Astrocyte of the cerebellum (primary cell): ENCODE data around the gene ITIH5.
A peak's percentile ranks its signal among the peaks of the same experiment; 100 is the strongest.

Experiments used
- DNase-seq: peaks from one replicate; pipeline ENCODE4 v3.0.0-alpha.2; 2011; ENCODE audit warnings: low read depth
- H3K4me3 ChIP-seq: 2 replicates; pipeline ENCODE4 v1.5.1; 2011; ENCODE audit warnings: mild to moderate bottlenecking, low read depth, low read length, moderate library complexity
- CTCF ChIP-seq: IDR thresholded peaks from 2 replicates; pipeline ENCODE4 v1.5.1; 2012; ENCODE audit warnings: low read length, low read depth, moderate library complexity, mild to moderate bottlenecking; ENCODE audit errors: missing control alignments
- in situ Hi-C: cut with HindIII; loops from 2 replicates; pipeline ENCODE4 v1.10.0; 2017; ENCODE audit warnings: low sequenced_read_pairs

The ITIH5 gene

GRCh38 chr10:7541137-7542087 is 125.4 kb downstream of the ITIH5 start:
- DNase-seq: peak; percentile 24
- in situ Hi-C loops: no loop called here
- no peak for TF ChIP-seq CTCF
- H3K4me3 ChIP-seq: no peak overlapping the region

GRCh38 chr10:7538970-7539654 is 127.7 kb downstream of the ITIH5 start:
- DNase-seq: no peak
- no peak for TF ChIP-seq CTCF
- no peak overlapping the region for H3K4me3 ChIP-seq
- in situ Hi-C loops: no loop called here

GRCh38 chr10:7537126-7537525 is 129.6 kb downstream of the ITIH5 start:
- no peak overlapping the region for H3K4me3 ChIP-seq
- no peak for TF ChIP-seq CTCF
- no peak for DNase-seq
- in situ Hi-C loops: no loop called here

- no peak overlapping the region for H3K4me3 ChIP-seq
- no peak for DNase-seq
- in situ Hi-C loops: loop anchor here (5.0 kb wide), 2 partner anchors 163 to 218 kb away; no protein-coding TSS in a partner anchor
- TF ChIP-seq CTCF: no peak
Measured at GRCh38 chr10:7534480-7534852, 132.3 kb downstream of the ITIH5 start.

GRCh38 chr10:7533657-7534479 is 132.9 kb downstream of the ITIH5 start:
- in situ Hi-C loops: loop anchor here (5.0 kb wide), 2 partner anchors 163 to 218 kb away; no protein-coding TSS in a partner anchor
- no peak overlapping the region for H3K4me3 ChIP-seq
- no peak for DNase-seq
- TF ChIP-seq CTCF: no peak

- no peak for TF ChIP-seq CTCF
- in situ Hi-C loops: loop anchor here (5.0 kb wide), 2 partner anchors 164 to 219 kb away; no protein-coding TSS in a partner anchor
- no peak overlapping the region for H3K4me3 ChIP-seq
Measured at GRCh38 chr10:7532723-7533498, 133.9 kb downstream of the ITIH5 start.

More at GRCh38 chr10:7532723-7533498, 133.9 kb downstream of the ITIH5 start:
- DNase-seq: no peak
